WI38 (cell line): Measurements from ENCODE around the gene SNAPC2.
A peak's percentile ranks its signal among the peaks of the same experiment; 100 is the strongest.

Experiments
- H3K4me3 ChIP-seq: 2 replicates; pipeline ENCODE4 v1.5.1; 2011; ENCODE audit warnings: low read depth, mild to moderate bottlenecking, control low read depth, low read length
- CTCF ChIP-seq: IDR thresholded peaks from 2 replicates; pipeline ENCODE4 v1.5.1; 2012; ENCODE audit warnings: low read depth, mild to moderate bottlenecking, control low read depth, low read length

The SNAPC2 gene

DNA sequence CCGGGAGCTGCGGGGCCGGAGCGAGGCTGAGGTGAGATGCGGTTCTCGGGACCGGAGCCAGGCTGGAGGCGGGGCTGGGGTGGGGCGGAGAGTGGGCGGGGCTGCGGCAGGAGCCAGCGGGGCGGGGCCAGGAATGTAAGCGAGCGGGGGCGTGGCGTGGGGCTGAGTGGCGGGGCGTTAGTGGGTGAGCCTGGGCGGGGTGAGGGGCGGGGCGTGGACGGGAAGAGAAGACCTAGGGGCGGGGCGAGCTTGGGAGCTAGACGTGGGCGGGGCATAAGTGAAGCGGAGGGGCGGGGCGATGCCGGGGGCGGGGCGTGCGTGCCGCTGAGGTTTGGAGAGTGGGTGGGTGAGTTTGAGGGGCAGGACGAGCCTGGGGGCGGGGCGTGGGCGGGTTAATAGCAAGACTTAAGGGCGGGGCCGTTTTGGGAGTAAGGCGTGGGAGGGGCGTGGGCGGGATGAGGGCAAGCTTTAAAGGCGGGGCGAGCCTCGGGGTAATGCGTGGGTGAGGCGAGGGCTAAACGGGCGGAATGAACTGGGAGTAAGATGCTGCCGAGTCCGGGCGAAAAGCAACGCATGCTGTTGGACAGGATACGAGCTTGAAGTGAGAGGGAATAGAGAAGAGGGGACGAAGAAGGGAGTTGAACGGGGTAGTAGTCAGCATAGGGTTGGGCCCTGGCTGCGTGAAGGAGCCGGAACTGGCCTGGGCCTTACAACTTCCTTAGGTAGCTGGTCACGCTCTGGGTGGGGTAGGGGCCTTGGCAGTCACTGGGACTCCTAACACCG is 572 bp downstream of the SNAPC2 start:
- no peak for TF ChIP-seq CTCF
- H3K4me3 ChIP-seq = peak overlapping the region; percentile 71

GRCh38 chr19:7921302-7921966 is 1.3 kb downstream of the SNAPC2 start:
- TF ChIP-seq CTCF = no peak
- H3K4me3 ChIP-seq = peak overlapping the region; percentile 61

- TF ChIP-seq CTCF = no peak
- H3K4me3 ChIP-seq = no peak overlapping the region; the same call in 1 of the 2 replicates
These were observed 2.1 kb downstream of the SNAPC2 start for GRCh38 chr19:7921967-7922835.

GRCh38 chr19:7922836-7923195 is 2.7 kb downstream of the SNAPC2 start:
- H3K4me3 ChIP-seq = no peak overlapping the region
- TF ChIP-seq CTCF = no peak

GRCh38 chr19:7923295-7924191 is 3.4 kb downstream of the SNAPC2 start:
- H3K4me3 ChIP-seq = no peak overlapping the region
- TF ChIP-seq CTCF = no peak

DNA sequence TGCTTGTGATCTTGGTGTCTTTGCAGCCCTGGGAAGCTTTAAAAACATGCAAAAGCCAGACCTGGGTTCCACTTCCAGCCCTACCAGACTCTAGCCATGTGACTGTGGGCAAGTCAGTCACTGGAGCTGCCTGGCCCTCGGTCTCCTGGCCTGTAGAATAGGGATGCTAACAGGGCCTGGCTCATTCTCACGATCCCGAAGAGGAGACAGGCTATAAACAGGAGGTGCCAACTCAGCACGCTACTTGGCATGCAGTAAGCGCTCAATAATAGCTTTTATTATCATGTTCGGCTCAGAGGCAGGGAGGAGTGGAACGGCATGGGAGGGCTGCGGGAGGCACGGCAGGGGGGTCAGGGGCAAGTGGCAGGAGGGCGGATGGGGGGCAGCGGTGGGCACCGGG is 4.1 kb downstream of the SNAPC2 start:
- TF ChIP-seq CTCF = no peak
- no peak overlapping the region for H3K4me3 ChIP-seq
